ENCODE data around the gene ZBTB8A.
"Not testable (repeated sequence)": the region's sequence is repeated elsewhere in the genome, so short reads cannot be mapped to it uniquely, and the experiment has no call there.

ZBTB8A gene

DNA sequence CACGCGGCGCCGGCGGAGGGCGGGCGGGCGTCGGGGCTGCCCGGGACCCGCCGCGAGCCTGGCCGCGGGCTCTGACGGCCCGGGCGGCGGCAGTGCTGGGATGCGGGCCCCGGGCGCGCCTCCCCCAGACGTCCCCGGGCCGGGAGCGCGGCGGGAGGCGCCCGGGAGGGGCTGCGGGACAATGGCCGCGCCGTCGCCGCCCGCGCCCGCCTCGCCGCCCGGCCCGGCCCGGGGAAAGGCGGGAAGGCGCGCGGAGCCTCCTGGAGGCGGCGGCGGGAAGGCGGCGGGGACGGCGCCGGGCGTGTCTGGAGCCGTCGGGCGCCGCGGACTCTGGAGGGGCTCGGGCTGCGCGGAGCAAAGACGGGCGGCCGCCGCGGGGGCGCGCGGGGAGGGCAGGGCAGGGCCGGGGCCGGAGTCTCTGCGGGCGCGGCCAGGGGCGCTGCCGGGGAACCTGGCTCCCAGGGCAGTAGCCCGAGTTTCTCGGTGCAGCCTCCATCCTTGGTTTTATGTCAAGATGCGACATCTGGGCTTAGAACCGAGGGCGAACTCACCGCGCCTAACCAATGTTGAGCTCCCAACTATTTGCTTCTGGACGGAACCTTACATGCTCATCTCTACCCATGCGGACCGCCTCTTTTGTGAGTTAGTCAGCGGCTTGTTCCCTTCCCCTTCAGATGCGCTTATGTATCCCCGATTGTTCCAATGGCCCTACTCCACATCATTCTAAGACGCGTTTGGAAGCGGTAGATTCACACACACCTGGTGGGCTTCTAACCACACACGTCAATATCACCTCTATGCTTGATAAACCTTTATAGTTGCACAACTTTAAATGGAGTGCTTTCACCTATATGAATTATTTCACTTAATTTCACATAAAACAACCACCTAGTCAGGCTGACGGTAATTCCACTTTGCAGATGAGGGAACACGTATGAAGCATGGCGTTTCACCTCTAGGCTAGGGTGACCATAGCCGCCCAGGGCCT lies 651 bp downstream of the ZBTB8A start:
- no peak for DNase-seq

DNA sequence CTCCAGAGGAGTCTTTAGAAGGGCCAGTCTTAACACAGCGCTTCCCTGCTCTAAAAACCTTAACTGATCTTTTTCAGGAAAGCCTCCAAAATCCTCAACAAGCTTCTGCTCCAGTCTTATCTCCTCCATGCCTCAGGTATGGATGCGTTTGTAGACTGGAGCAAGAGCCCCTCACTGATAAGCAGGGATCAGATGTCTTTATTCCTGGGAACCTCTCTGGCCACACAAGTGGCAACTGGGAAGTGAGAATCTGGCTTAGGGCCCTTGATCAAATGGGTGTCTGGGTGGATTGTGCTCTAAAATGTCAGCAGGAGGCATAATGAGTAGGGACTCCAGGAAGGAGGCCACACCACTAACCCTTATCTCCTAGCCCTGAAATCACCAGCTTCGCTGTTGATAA lies 1.4 kb downstream of the ZBTB8A start:
- no peak for DNase-seq

DNA sequence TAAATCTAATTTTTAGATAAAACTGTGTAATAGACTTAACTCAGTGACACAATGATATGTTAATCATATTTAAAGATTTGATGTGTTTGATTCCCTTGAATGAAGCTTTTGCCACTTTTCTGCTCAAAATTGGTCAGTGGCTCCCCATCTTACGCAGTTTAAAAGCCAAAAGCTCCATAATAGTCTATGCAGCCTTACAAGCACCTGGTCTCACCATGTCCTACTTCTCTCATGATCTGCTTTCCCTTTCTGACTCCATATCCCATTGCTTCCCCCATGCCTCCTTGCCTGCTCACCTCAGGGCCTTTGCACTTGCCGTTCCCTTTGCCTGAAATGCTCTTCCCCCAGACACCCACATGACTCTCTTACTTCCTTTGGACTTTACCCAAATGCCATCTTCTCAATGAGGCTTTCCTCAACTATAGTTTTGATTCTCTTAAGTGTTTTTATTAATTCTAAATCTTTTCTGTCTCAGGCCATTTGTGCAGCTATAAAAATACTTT lies 1.9 kb downstream of the ZBTB8A start:
- no peak for DNase-seq

DNA sequence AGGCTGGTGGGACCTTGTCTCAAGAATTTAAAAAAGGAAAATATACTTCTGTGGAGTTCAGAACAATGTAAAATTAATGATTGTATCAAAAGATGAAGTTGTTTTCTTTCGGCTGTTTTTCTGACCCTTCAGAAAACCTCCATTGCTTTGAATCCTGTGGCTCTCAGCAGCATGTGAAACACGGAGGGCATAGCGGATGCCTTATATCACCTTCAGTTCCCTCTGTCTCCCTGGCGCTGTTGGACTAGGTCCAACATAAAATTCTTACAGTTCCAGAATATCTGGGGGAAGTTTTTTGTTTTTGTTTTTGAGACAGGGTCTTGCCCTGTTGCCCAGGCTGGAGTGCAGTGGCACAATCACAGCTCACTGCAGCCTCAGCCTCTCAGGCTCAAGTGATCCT lies 7.4 kb downstream of the ZBTB8A start:
- no peak for DNase-seq

DNA sequence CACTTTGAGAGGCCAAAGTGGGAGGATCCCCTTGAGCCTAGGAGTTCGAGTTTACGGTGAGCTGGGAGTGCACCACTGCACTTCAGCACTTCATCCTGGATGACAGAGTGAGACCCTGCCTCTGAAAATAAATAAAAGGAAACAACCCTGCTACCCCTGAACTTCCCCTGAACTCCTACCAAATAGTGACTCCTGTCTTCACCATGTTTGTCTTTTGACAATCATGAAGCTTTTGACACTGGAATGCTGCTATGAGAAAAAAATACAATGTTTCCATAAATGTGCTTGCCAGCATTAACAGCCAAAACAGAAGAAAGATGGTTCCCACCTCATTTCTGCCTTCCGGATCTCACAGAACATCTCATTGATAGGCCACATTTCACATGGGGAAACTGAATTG lies 10.4 kb downstream of the ZBTB8A start:
- no peak for DNase-seq

DNA sequence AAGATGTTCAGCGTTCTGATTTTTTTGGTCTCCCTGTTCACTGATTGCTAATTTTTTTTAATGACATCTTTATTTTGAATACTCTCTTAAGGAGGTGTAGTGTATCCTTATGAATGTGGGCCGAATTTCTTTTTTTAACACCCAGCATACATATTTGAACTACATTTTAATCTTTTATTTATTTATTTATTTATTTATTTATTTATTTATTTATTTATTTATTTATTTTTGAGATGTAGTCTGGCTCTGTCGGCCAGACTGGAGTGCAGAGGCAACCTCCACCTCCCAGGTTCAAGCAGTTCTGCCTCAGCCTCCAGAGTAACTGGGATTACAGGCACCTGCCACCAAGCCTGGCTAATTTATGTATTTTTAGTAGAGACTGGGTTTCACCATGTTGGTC lies 15.1 kb downstream of the ZBTB8A start:
- no peak for DNase-seq

DNA sequence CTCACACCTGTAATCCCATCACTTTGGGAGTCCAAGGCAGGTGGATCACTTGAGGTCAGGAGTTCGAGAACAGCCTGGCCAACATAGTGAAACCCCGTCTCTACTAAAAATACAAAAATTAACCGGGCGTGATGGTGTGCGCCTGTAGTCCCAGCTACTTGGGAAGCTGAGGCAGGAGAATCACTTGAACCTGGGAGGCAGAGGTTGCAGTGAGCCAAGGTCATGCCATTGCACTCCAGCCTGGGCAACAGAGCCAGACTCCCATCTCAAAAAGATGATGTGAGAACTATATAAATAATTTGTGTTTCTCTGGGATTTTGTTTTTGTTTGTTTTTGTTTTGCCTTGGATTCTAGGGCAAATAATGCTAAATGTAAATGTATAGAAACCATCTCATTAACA lies 17.8 kb downstream of the ZBTB8A start:
- not testable (repeated sequence) for DNase-seq

DNA sequence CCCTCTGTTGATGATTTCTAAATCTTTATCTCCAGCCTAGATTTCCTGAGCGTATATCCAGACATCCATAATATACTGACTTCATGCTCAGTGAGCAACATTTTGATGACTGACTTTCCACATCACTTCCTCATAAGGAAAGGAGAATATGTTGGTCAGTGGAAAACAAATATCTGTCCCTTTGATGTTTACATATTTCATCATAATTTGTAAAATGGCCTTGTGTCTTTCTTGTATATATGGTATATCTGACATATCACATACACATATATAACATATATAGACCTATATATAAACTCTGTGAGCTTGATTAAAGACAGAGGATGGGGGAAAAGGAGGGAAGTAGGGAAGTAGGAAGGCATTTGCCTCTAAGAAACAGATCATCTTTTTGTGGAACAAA lies 18.6 kb downstream of the ZBTB8A start:
- DNase-seq, result no peak

DNA sequence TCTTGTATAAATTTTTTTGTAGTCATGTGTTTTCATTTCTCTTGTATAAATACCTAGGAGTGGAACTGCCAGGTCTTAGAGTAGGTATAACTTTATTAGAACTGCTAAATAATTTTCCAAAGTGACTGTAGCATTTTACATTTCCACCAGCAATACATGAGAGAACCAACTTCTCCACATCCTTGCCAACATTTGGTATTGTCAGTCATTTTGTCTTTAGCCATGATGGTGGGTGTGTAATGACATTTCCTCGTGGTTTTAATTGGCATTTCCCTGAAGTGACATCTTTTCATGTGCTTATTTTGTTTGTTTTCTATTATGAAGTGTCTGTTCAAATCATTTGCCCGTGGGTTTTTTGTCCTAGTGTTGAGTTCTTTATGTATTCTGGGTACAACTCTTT lies 29.7 kb downstream of the ZBTB8A start:
- no peak for DNase-seq

DNA sequence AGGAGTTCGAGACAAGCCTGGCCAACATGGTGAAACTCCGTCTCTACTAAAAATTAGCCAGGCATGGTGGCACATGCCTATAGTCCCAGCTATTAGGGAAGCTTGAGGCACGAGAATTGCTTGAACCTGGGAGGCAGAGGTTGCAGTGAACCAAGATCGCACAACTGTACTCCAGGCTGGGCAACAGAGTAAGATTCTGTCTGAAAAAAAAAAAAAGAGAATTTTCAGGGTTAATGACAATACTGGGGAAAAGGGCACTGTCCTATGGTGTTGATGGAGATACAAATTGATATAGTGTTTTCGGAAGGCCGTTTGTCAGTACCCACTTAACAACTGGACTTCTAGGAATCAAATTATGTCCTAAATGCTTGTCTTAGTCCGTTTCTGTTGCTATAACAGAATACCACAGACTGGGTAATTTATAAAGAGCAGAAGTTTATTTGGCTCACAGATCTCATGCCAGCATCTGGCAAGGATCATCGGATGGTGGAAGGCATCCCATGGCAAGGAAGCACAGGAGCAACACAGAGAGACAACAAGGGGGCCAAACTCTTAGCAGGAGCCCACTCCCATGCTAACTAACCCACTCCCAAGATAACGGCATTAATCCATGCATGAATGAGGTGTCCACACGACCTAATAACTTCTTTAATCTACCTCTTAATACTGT lies 41.3 kb downstream of the ZBTB8A start:
- no peak for DNase-seq

DNA sequence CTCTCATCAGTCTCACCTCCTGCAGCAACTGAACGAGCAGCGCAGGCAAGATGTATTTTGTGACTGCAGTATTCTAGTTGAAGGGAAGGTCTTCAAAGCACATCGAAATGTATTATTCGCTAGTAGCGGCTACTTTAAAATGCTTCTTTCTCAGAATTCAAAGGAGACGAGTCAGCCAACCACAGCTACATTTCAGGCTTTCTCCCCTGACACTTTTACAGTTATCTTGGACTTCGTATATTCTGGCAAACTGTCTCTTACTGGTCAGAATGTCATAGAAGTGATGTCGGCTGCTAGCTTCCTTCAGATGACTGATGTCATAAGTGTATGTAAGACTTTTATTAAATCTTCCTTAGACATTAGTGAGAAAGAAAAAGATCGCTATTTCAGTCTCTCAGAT lies 53.7 kb downstream of the ZBTB8A start:
- no peak for DNase-seq

DNA sequence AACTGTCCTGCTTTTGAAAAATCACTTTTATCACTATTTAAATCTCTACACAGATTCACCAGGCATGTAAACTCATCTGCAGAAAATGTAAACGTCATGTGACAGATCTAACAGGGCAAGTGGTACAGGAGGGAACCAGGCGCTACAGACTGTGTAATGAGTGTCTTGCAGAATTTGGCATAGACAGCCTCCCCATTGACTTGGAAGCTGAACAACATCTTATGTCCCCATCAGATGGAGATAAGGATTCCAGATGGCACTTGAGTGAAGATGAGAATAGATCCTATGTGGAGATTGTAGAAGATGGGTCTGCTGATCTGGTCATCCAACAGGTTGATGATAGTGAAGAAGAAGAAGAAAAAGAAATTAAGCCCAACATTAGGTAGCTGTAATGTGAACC lies 60.8 kb downstream of the ZBTB8A start:
- DNase-seq, result no peak

DNA sequence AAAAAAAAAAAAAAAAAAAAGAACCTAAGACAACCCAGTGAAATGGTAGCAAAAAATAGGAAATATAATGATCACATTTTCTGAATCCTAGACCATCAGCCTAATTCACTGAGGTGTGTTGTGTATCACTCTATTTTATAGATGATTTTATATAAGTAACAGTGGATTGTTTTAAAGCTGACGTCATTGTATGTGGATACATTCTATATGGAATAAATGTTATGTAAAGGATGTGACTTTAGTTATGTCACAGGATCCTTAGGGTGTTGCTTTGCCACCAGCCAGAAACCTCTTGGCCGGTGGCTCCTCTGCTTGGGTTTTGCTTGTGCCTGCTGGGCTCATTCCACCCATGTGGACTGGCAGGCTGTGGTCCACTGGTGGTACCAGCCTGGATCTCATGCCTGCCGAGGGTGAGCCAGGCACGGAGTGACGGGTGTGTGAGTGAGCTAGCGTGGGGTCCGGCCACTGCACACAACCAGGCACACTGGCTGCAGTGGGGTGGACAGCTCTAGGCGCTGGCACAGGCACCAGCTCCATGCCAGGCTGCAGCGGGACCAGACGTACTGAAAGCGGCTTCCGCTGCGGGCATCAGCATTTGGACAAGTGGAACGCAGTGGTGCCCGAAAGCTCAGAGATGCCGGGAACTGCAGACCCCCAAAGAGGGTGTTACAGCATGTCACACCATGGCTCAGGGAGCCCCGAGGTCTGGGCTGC lies 66.6 kb downstream of the ZBTB8A start:
- DNase-seq, result no peak

DNA sequence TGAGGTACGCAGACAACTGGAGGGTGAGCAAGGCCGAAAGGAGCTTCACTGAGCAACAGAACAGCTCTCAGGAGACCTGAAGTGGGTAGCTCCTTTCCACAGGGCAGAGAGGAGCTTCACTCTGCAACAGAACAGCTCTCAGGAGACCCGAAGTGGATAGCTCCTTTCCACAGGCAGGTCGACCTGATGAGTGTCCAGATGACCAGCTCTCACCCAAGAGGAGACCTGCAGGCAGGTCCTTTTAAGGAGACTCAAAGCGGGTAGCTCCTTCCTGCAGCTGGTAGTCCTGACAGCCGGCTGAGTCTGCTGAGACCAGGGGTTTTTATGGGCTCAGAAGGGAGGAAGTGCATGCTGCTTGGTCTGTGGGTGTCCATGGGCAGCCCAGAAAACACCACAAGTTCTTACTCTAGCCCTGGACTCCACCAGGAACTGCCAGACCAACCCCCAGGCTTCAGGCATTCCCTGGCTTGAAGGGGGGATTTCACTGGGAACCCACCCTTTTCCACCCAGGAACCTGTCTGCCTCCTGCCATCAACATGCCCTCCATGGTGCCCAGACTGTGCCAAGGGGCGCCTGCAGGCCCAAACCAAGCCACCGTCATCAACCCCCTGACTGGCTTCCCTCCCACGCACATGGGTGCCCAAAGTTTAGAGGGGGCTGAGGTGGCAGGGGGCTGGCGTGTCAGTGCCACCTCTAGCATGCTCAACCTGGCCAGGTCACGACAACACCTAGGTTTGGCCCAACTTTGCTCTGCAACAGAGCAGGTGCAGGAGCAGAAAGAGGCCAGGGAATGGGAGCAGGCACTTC lies 67.5 kb downstream of the ZBTB8A start:
- no peak for DNase-seq

DNA sequence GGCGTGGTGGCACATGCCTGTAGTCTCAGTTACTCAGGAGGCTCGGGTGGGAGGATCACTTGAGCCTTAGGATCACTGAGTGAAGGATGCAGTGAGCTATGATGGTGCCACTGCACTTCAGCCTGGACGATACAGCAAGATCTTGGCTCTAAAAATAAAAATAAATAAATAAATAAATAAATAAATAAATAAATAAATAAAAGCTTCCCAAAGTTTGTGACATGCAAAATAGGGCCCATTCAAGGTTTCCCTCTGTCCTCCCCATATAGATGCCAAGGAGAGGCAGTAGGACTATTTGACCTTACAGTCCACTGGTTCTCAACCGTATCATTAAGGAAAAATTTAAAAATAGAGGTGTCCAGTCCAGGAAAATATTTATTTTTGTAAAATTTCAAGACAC lies 70.0 kb downstream of the ZBTB8A start:
- DNase-seq, result no peak

DNA sequence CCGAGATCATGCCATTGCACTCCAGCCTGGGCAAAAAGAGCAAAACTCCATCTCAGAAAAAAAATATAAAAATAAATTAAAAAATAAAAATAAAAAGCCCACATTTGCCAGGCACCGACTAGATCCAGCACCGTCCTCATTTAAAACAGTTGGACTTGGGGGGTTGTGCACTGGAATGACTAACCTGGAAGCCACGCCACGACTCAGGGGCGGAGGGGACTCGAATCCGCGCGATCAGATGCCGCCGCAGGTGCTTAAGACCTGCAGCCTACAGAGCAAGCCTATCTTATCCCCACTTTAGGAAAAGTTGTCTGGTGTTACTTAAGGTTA lies 72.6 kb downstream of the ZBTB8A start:
- no peak for DNase-seq

DNA sequence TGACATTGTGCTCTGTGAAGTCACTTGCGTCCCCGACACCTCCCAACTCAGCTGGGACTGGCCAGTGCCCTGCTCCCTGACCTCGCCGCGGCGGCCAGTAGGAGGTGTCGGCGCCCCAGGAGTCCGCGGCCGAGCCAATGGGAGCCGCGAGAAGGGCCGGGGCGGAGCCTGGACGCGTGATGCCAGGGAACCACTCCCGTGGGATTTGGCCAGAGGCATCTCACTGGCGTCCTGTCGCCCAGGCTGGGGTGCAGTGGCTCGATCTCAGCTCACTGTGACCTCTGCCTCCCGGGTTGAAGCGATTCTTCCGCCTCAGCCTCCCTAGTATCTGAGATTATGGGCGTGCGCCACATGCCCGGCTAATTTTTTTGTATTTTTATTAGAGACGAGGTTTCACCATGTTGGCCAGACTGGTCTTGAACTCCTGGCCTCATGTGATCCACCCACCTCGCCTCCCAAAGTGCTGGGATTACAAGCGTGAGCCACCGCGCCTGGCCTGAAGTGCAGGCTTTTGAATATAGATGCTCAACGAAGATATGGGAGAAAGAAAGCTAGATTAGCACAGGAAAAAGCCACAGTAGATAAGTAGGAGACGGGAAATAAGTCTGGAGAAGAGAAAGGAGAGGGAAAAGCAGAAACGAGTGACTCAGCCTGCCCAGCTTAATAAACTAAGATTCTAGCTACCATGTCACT lies 73.1 kb downstream of the ZBTB8A start:
- no peak for DNase-seq

DNA sequence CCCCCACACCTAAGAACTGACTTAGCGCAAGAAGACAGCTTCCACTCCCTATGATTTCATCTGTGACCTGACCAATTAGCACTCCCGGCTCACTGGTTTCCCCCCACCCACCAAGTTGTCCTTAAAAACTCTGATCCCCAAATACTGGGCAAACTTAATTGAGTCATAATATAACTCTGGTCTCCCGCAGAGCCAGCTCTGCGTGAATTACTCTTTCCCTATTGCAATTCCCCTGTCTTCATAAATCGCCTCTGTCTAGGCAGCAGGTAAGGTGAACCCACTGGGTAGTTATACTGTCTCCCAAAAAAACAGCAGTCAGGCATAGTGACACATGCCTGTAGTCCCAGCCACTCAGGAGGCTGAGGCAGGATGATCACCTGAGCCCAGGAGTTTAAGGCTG lies 74.2 kb downstream of the ZBTB8A start:
- DNase-seq, result no peak

DNA sequence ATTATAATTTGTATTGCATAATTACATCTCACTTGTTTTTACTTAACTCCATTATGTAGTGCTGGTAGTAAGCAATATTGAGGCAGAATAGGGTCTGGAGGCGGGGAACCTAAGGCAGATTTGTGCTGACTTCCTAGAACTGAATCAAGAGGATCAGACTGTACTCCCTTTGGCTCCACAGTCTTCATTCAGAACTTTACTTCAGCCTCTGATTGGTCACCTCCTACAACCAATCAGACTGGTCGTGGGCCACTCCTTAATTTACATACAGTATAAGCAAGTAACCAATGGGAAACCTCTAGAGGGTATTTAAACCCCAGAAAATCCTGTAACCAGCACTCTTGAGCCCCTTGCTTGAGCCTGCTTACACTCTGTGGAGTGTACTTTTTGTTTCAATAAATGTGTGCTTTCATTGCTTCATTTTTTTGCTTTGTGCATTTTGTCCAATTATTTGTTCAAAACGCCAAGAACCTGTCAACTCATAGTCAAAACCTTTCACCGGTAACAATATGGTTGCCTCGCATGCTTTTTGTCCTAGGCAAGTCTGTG lies 79.5 kb downstream of the ZBTB8A start:
- DNase-seq, result no peak

DNA sequence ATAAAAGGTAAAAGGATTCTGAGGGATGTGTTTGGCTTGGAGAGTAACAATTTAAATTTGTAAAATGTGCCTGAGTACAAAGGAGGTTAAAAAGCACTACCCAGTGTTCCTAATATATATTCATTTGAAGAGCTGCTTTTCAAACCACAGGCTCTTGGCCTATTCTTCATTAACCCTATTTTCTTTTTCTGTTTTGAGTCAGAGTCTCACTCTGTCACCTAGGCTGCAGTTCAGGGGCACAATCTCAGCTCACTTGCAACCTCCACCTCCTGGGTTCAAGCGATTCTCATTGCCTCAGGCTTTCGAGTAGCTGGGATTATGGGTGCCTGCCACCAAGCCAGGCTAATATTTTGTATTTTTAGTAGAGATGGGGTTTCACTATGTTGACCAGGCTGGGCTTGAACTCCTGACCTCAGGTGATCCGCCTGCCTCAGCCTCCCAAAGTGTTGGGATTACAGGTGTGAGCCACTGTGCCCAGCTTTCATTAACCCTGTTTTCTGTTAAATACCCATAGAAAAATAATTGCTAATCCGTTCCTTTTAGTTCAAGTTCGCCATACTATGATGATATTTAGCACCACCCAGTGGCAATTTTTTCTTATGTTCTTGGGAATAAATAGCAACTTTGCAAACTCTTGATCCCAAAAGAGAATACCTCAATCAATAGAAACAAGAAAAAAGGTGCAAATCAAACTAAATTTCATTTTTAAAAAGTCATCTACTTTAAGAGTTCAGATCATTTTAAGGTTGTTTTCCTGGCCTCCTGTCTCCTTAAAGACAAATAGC lies 80.7 kb downstream of the ZBTB8A start:
- DNase-seq, result no peak

DNA sequence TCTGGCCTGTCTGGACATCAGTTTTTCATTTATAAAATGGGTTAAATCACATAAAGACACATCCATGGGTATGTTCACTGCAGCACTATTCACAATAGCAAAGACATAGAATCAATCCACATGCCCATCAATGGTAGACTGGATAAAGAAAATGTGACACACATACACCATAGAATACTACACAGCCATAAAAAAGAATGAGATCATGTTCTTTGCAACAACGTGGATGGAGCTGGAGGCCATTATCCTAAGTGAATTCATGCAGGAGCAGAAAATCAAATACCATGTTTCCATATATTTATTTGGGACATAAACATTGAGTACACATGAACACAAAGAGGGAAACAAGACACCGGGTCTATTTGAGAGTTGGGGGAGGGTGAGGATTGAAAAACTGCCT lies 83.0 kb downstream of the ZBTB8A start:
- no peak for DNase-seq

All from cortex of kidney (tissue), 1 donor.